Measurements from ENCODE around the gene ASAP3.
A peak's percentile ranks its signal among the peaks of the same experiment; 100 is the strongest.
"Not testable (repeated sequence)": the region's sequence is repeated elsewhere in the genome, so short reads cannot be mapped to it uniquely, and the experiment has no call there.

ASAP3 gene

GRCh38 chr1:23395849-23396248, 88.1 kb downstream of the ASAP3 start:
- DNase-seq (ENCODE audit: low read depth, low spot score) = no peak

DNA sequence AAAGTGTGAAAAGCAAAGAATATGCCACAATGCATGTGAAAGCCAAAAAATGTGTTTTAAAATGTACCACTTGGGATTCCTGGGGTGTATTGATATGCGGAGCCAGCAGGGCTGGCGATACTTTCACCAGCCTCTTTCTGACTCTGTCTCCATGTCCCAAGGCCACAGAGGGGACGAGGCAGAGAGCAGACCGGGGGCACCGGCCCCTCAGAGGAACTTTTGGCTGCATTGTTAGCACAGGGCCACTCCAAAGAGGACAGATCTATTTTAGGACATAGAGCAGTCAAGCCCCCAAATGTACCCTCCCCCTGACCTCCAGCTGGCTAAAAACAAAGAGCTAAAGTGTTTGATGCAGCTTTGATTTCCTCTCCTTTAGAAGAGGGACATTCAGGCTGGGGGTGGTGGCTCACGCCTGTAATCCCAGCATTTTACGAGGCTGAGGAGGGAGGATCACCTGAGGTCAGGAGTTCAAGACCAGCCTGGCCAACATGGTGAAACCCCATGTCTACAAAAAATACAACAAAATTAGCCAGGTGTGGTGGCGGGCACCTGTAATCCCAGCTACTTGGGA, 88.7 kb downstream of the ASAP3 start:
- no peak for DNase-seq (ENCODE audit: low read depth, low spot score)

GRCh38 chr1:23394684-23395083, 89.3 kb downstream of the ASAP3 start:
- no peak for DNase-seq (ENCODE audit: low read depth, low spot score)

DNA sequence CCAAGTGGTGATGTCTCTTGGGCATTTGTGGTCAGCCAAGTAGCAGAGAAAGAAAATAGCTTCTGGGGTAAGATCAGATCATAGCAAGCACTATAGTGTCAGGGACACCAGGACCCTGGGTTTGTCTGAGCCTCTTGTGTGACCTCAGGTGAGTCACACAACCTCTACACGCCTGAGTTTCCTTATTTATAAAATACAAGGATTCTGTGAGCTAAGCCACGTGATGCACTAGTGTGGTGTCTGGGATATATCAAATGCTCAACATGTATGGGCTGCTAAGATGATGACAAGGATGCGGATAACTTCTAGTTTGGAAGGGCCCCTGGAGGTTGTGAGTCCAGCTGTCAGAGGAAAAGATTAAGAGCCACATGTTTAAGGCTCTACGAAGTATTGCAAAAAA, 89.8 kb downstream of the ASAP3 start:
- no peak for DNase-seq (ENCODE audit: low read depth, low spot score)

DNA sequence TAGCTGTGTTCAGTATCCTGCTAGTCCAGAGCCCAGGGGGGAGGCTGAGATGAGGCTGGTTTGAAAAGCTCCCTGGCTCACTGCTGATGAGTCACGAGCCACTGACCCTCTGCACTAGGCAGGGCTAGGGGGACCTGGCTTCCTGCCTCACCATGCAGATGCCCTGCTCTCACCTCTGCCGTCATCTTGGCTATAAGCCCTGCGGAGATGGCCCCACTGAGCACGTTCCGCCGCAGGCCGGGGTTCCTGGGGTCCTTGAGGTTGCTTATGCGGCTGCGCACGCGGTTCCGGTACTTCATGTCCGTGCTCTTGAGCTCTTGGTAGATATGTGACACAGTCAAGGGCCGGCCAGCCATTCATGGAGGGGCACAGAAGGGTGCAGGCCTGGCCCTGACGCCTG, 90.3 kb downstream of the ASAP3 start:
- peak; percentile 68 for DNase-seq (ENCODE audit: low read depth, low spot score)

DNA sequence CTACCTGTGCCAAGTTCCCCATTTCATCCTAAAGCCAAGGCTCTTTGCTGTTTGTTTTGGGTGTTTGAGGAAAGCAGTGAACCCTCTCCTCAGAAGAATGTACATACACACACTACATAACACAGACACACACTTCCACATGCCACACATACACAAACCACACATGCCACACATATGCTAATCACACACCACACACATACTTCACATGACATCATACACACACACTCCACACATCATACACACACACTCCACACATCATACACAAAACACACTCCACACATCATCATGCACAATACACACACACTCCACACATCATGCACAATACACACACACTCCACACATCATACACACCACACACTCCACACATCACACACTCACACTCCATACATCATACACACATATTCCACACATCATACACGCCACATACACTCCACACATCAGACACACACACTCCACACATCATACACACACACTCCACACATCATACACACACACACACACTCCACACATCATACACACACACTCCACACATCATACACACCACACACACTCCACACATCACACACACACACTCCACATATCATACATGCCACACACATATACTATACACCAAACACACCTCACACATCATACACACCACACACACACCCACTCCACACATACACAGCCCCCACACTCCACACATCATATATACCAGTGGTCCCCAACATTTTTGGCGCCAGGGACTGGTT, 91.7 kb downstream of the ASAP3 start:
- DNase-seq (ENCODE audit: low read depth, low spot score) = no peak

DNA sequence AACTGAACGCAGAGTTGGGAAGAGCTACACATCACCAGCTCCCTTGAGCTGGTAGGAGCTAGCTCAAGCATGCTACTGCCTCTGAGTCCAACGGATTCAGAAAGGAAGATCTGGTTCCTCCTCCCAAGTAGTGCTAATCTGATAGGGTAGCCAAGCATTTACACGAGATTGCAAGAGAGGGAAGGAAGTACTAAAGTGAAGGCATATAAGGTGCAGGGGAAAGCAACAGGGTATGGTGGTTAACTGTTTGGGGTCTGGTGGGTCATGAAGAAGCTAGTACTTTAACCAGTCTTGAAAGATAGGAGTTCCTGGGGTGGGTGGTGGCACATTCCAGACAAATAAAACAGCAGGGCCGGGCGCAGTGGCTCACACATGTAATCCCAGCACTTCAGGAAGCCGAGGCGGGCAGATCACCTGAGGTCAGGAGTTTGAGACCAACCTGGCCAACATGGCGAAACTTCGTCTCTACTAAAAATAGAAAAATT, 94.1 kb downstream of the ASAP3 start:
- DNase-seq (ENCODE audit: low read depth, low spot score) = no peak

GRCh38 chr1:23387494-23387893, 96.5 kb downstream of the ASAP3 start:
- DNase-seq (ENCODE audit: low read depth, low spot score) = no peak

DNA sequence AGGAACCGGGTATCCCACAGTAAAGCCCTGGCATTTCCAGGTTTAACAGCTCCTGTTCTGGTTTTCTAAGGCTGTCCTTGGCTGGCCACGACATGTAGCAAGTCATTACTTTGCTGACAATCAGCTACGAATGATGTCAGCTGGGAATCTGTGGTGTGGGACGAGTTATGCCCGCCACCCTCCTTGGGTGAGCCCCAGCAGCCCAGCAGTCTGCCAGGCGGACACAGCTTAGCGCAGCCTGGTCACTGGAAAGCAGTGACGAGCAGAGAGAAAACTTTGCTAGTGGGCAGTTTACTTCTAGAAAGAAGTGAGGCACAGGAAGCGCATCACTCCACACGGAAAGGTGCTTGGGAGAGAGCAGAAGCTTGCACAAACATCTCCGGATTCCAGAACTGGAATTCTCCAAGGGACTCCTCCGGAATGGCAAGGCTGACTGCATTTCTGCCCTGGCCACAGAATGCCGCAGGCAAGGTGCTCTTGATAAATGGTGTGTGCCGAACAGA, 98.8 kb downstream of the ASAP3 start:
- DNase-seq (ENCODE audit: low read depth, low spot score) = no peak

- no peak for DNase-seq (ENCODE audit: low read depth, low spot score)
These were observed 99.5 kb downstream of the ASAP3 start for GRCh38 chr1:23384312-23385058.

DNA sequence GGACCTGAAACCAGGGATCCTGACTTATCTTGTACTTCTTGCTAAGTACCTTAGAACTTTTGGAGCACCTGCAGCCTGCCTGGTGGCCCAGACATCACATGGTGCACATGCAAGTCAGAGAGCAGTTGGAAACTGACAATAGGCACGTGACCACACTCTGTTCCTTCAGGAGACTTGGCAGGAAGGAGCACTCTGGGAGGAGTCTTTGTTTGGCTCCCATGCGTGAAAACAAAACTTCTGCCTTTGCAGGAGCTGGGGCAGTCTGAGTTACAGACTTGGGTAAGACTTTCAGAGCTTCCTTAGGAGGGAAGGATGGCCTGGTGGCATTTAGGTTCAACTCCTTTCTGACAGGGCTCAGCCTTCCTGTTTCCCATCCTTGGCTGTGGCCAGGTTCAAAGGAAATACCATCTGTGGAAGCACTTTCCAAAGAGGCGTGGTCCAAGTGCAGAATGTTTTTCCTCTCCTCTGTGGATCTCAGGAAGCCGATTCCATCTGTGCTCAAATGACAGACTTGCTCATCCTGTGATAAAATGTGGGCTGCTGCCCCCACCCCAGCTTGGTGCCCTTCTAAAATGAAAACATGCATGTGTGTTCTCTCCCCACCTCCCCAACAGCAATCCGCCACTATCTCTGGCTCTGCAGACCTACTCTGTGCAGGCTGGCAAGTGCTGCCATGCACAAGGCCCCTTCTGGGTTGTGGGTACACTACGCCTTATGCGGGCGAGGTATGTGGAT, 100.2 kb downstream of the ASAP3 start:
- no peak for DNase-seq (ENCODE audit: low read depth, low spot score)

GRCh38 chr1:23381233-23381885, 102.6 kb downstream of the ASAP3 start:
- no peak for DNase-seq (ENCODE audit: low read depth, low spot score)

GRCh38 chr1:23380719-23381118, 103.3 kb downstream of the ASAP3 start:
- no peak for DNase-seq (ENCODE audit: low read depth, low spot score)

DNA sequence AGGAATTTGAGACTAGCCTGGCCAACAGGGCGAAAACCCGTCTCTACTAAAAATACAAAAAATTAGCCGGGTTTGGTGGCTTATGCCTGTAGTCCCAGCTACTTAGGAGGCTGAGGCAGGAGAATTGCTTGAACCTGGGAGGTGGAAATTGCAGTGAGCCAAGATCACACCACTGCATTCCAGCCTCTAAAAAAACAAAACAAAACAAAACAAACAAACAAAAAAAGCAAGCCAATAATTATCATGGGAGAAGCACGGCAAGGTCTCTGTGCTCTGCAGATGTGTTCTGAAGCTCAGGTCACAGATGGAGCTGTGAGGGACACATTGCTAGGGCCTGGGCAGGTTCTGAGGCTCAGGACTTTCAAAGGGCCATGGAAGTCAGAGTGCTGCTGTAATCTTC, 103.7 kb downstream of the ASAP3 start:
- DNase-seq (ENCODE audit: low read depth, low spot score) = not testable (repeated sequence)
